H1 (cell line): ENCODE results near the gene MAP1A. TPM values are rescaled to one million over a fixed set of nuclear protein-coding genes. Genes with fewer than 3 reads are reported as not detected.

Experiments used
- CTBP2 ChIP-seq: IDR thresholded peaks from 2 replicates; pipeline ENCODE4 v1.7.0; 2011; ENCODE audit warnings: borderline replicate concordance, mild to moderate bottlenecking, moderate library complexity, mixed read lengths, low read length; ENCODE audit not compliant: insufficient read depth, insufficient read length
- HDAC6 ChIP-seq: IDR thresholded peaks from one replicate; pipeline ENCODE4 v1.7.1; 2012; ENCODE audit warnings: low read depth, mild to moderate bottlenecking, inconsistent platforms, low read length, moderate library complexity
- polyA plus RNA-seq, 7 experiments: library from polyadenylated mRNA; depleted of rRNA in 3 of 7; stranded (reverse) in 5 of 7; unstranded in 2 of 7; fragments of >200 nt in 5 of 7; fragments of 200-250 nt in 2 of 7; gene quantifications; 1 replicate in 5 of 7; 2 replicates in 1 of 7; 4 replicates in 1 of 7; pipeline versions ENCODE4 v1.2.1 to v1.2.3, GENCODE V29; 2011 to 2013; ENCODE audit warnings: missing spikeins in 2 of 7, mixed read lengths in 2 of 7
- total RNA-seq: library from RNA; stranded (reverse); fragmentation: NEBNext Ultra II Directional; extraction: Animal tissue kit (Norgen Biotek cat#: 25700); gene quantifications from 2 replicates; pipeline ENCODE4 v1.2.1, GENCODE V29; 2021

MAP1A gene
- total and polyA plus RNA-seq, 2 of the 8 experiments (the other 6 are each of a cell fraction or from before 2014, with no cell fraction given) = 0.80 to 2.4 TPM

- TF ChIP-seq CTBP2 = no peak
- no peak for TF ChIP-seq HDAC6
Measured at GRCh38 chr15:43509660-43510199, 7.7 kb upstream of the MAP1A start (continued).
